ENCODE data around the gene CHMP6. TPM values are rescaled to one million over a fixed set of nuclear protein-coding genes. Genes with fewer than 3 reads are reported as not detected.

Gene CHMP6
- total and polyA plus RNA-seq, 9 of the 15 experiments (the other 6 are each of a cell fraction or from before 2014, with no cell fraction given) = 0.25 to 30.4 (median 13.4) TPM

DNA sequence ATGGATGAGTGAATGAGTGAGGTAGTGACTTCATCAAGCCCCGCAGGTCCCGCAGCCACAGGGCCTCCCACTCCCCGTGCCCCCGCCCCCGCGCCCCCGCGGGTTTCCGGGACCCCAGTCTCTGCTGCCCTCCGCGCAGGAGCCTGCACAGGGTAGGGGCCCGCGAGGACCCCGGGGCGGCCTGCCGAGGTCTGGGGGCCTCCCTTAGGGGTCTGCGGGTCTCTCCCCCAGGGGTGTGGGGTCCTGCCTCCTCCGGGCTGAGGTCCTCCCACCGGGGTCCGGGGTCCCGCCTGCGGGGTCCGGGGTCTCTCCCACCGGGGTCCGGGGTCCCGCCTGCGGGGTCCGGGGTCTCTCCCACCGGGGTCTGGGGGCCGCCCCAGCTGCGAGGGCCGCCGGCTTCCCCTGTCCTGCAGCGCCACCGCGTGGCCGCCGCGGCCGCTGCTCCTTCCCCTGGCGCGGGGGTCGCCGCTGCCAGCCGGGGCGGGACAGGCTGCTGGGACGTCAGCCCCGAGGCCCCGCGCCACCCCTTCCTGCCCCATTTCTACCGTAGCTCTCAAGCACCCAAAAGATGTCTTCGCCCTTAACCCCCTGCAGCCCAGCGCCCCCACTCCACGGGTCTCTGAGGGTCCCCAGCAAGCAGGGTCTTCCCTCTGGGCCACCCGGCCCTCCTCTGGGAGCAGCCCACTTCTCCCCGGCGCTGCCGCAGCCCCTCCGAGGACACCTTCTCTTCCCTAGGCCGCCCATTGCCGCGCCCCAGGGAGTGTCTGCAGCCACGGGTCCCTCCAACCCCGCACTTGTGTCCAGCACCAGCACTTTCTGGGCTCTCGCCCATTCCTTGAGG, 10.4 kb upstream of the CHMP6 start:
- H3K9me1 ChIP-seq (ENCODE audit: control insufficient read depth, insufficient read depth, low read length) = no peaks in the 10 kb centered on the region
- in situ Hi-C loops (cut with MboI) = loop anchor here (5.0 to 10.0 kb wide), 2 partner anchors 554 to 786 kb away; no protein-coding TSS in a partner anchor
- TF ChIP-seq GTF2A2 (tag; IDR thresholded peaks at IDR 0.05) (no peak), RUNX1 (IDR thresholded peaks at IDR 0.05; ENCODE audit: low read depth) (no peak), FOSL1 (tag; conservative IDR thresholded peaks at IDR 0.05) (no peak), TCFL5 (CRISPR knock-in tag; conservative IDR thresholded peaks at IDR 0.05) (no peak), ZBTB7A (IDR thresholded peaks at IDR 0.05; ENCODE audit: borderline replicate concordance, control insufficient read depth, low read depth, low read length) (peak; percentile 98), STAG1 (CRISPR knock-in tag; IDR thresholded peaks at IDR 0.05; ENCODE audit: borderline replicate concordance) (peak; percentile 98), LEF1 (IDR thresholded peaks at IDR 0.05) (no peak), SAP30 (IDR thresholded peaks at IDR 0.05; ENCODE audit: borderline replicate concordance, insufficient read depth, low read depth, low read length, poor library complexity, severe bottlenecking) (no peak), KDM5B (IDR thresholded peaks at IDR 0.05; ENCODE audit: insufficient replicate concordance, low read depth, low read length) (no peak), ARHGAP35 (IDR thresholded peaks at IDR 0.05; ENCODE audit: partially characterized antibody) (no peak), KAT7 (CRISPR knock-in tag; IDR thresholded peaks at IDR 0.05; ENCODE audit: borderline replicate concordance) (no peak), NBN (IDR thresholded peaks at IDR 0.05; ENCODE audit: low read depth) (no peak), ZNF551 (CRISPR knock-in tag; IDR thresholded peaks at IDR 0.05) (no peak), PCBP2 (IDR thresholded peaks at IDR 0.05; ENCODE audit: low read depth, low read length, poor library complexity, severe bottlenecking) (no peak), CBX5 (IDR thresholded peaks at IDR 0.05; ENCODE audit: borderline replicate concordance, low read depth) (no peak)
- TF ChIP-seq, protein P1, sequence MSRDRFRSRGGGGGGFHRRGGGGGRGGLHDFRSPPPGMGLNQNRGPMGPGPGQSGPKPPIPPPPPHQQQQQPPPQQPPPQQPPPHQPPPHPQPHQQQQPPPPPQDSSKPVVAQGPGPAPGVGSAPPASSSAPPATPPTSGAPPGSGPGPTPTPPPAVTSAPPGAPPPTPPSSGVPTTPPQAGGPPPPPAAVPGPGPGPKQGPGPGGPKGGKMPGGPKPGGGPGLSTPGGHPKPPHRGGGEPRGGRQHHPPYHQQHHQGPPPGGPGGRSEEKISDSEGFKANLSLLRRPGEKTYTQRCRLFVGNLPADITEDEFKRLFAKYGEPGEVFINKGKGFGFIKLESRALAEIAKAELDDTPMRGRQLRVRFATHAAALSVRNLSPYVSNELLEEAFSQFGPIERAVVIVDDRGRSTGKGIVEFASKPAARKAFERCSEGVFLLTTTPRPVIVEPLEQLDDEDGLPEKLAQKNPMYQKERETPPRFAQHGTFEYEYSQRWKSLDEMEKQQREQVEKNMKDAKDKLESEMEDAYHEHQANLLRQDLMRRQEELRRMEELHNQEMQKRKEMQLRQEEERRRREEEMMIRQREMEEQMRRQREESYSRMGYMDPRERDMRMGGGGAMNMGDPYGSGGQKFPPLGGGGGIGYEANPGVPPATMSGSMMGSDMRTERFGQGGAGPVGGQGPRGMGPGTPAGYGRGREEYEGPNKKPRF (IDR thresholded peaks at IDR 0.05; ENCODE audit: low read depth, low read length) = no peak

More for the DNA sequence above, 10.4 kb upstream of the CHMP6 start:
- H3K36me3 ChIP-seq (ENCODE audit: control insufficient read depth, insufficient read depth, low read length) = no peaks in the 10 kb centered on the region
- DNase-seq (ENCODE audit: extremely low read depth in 1 of 4, low spot score in 3 of 4) (peak in 3 of 4 experiments; percentile 80 to 83 (median 82)), ATAC-seq (peak; percentile 84), FAIRE-seq (no peak)
- ChIA-PET POLR2A (interaction anchor here (0.6 kb wide), 1 partner anchor 139 kb away, joined by 3 read pairs; no protein-coding TSS in a partner anchor), CTCF (ENCODE audit: low intra/inter-chr PET ratio) (interaction anchor here (0.6 to 2.0 kb wide), 6 partner anchors 120 to 973 kb away, joined by 3 to 17 read pairs (median 4); no protein-coding TSS in a partner anchor)
- H3K4me3 ChIP-seq = peak overlapping the region; percentile 22; the same call in 1 of the 2 replicates
- no peak overlapping the region for H3K27ac ChIP-seq (ENCODE audit: extremely low read depth, low read depth, low read length)
- H2AFZ ChIP-seq (ENCODE audit: low read depth, low read length) = no peak overlapping the region
- no peak overlapping the region for H3K4me2 ChIP-seq (ENCODE audit: insufficient read depth, low read length)
- WGBS (ENCODE audit: insufficient coverage, low coverage, missing lambda C conversion rate) = 12% methylated on average over 19 of the region's 65 CpGs
- peaks cover 12 to 31% of the 10 kb centered on the region in 2 experiments; a peak in 4 of 5 replicates for H3K27me3 ChIP-seq (ENCODE audit: control insufficient read depth in 2 of 2, insufficient read depth in 2 of 2, low read length in 2 of 2)
- no peaks in the 10 kb centered on the region for H3K9me3 ChIP-seq (replicated peaks; ENCODE audit: control insufficient read depth, insufficient read depth, low read depth, low read length)
- intact Hi-C loops (cut with micrococcal nuclease) = loop anchor here (5.0 to 10.0 kb wide), 2 partner anchors 244 to 554 kb away; partner anchors contain the start of gene CEP131
- no peaks in the 10 kb centered on the region for H3K79me2 ChIP-seq (ENCODE audit: control insufficient read depth, insufficient read depth, low read length)
- H4K20me1 ChIP-seq (replicated peaks; ENCODE audit: control insufficient read depth, insufficient read depth, low read length) = 0 out of 2 replicates have a peak, but pooled peaks cover 9% of the 10 kb centered on the region
- H3K4me1 ChIP-seq (replicated peaks in 1 of 2; ENCODE audit: control insufficient read depth in 2 of 2, insufficient read depth in 2 of 2, low read length in 2 of 2) = peaks cover 0 to 38% of the 10 kb centered on the region in 2 experiments; a peak in 3 of 5 replicates
- no peak overlapping the region for H3K9ac ChIP-seq (ENCODE audit: insufficient read depth in 1 of 2, low read depth in 2 of 2, low read length in 2 of 2)
- no TSS peak for BruUV-seq (replicated peaks)
